CD4-positive, CD25-positive, alpha-beta regulatory T cell (primary cell): ENCODE measurements around the gene ABHD18. TPM values are rescaled to one million over a fixed set of nuclear protein-coding genes. Genes with fewer than 3 reads are reported as not detected.
"Not testable (repeated sequence)": the region's sequence is repeated elsewhere in the genome, so short reads cannot be mapped to it uniquely, and the experiment has no call there.

Experiments used
- ATAC-seq, 2 donors: fragments of 150-1000 bp; cut with Tn5 transposase; one replicate each; pipeline ENCODE4 v1.10.0; 2021; ENCODE audit warnings: low read depth in 2 of 2, moderate number of reproducible peaks in 2 of 2, moderate library complexity in 1 of 2
- DNase-seq, 3 donors: peaks; one replicate each; pipeline versions ENCODE4 v3.0.0 to v3.0.0-alpha.2; 2012 to 2022; ENCODE audit warnings: mixed read lengths in 1 of 3
- H3K27ac ChIP-seq: one replicate; pipeline ENCODE4 v1.7.0; 2013; ENCODE audit warnings: mild to moderate bottlenecking, low read length; ENCODE audit not compliant: insufficient read depth, poor library complexity, severe bottlenecking
- H3K27me3 ChIP-seq: one replicate; pipeline ENCODE4 v1.7.0; 2013; ENCODE audit warnings: low read length; ENCODE audit not compliant: control insufficient read depth, insufficient read depth
- H3K36me3 ChIP-seq: one replicate; pipeline ENCODE4 v1.7.0; 2013; ENCODE audit warnings: mild to moderate bottlenecking, low read length, moderate library complexity; ENCODE audit not compliant: control insufficient read depth, insufficient read depth
- H3K4me1 ChIP-seq: 2 replicates; pipeline ENCODE4 v1.7.0; 2013; ENCODE audit warnings: mild to moderate bottlenecking, low read length; ENCODE audit not compliant: insufficient read depth, control insufficient read depth, poor library complexity, severe bottlenecking
- H3K4me3 ChIP-seq: one replicate; pipeline ENCODE4 v1.7.0; 2013; ENCODE audit warnings: low read depth, mild to moderate bottlenecking, low read length, moderate library complexity
- H3K9me3 ChIP-seq, 2 experiments: 1 replicate in 1 of 2; 2 replicates in 1 of 2; pipeline ENCODE4 v1.7.0; 2013; ENCODE audit warnings: low read length in 2 of 2, mild to moderate bottlenecking in 1 of 2, moderate library complexity in 1 of 2; ENCODE audit not compliant: control insufficient read depth in 2 of 2
- H3K27ac Mint-ChIP-seq, 3 donors: one replicate each; pipeline ENCODE4 v1.8.0; 2020 to 2022; ENCODE audit warnings: mild to moderate bottlenecking in 3 of 3, mixed read lengths in 3 of 3, moderate library complexity in 2 of 3
- H3K27me3 Mint-ChIP-seq: one replicate; pipeline ENCODE4 v1.8.0; 2022; ENCODE audit warnings: mild to moderate bottlenecking, mixed read lengths
- H3K36me3 Mint-ChIP-seq: one replicate; pipeline ENCODE4 v1.8.0; 2020; ENCODE audit warnings: mixed read lengths
- H3K4me1 Mint-ChIP-seq, 4 donors: one replicate each; pipeline ENCODE4 v1.8.0; 2020 to 2022; ENCODE audit warnings: mixed read lengths in 4 of 4, mild to moderate bottlenecking in 1 of 4
- H3K4me3 Mint-ChIP-seq, 4 donors: one replicate each; pipeline ENCODE4 v1.8.0; 2020 to 2022; ENCODE audit warnings: mild to moderate bottlenecking in 4 of 4, mixed read lengths in 4 of 4, moderate library complexity in 3 of 4
- H3K9me3 Mint-ChIP-seq, 7 donors: one replicate each; pipeline ENCODE4 v1.8.0; 2020 to 2022; ENCODE audit warnings: mixed read lengths in 7 of 7, mild to moderate bottlenecking in 3 of 7, moderate library complexity in 2 of 7
- polyA plus RNA-seq, 4 donors: library from polyadenylated mRNA; unstranded; fragments of 300-500 nt; fragmentation: Illumina TruSeq; gene quantifications; one replicate each; pipeline ENCODE4 v1.2.3, GENCODE V29; 2021
- total RNA-seq: library from RNA; stranded (reverse); gene quantifications from one replicate; pipeline ENCODE4 v1.2.3, GENCODE V29; 2022

ABHD18 gene
- total and polyA plus RNA-seq, 5 donors from 2014 or later, result 10.9 to 22.7 (median 12.7) TPM

DNA sequence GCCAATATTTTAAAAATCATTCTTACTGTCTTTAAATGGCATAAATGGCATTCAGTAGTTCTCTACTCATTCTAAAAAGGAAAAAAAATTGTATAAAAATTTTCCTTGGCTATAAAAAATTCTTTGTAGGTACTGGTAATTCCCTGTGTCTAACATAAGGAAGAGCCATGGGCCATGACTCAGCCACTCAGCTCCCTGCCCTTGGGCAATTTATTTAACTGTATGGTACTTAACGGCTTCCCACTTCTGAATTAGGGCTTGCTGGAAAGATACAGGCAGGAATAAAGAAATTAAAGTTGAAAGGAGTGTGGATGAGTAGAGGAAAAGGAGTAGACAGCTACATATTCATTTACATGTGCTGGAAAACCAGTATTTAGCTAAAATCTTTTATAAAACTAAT is 30.6 kb downstream of the ABHD18 start:
- no peaks in the 10 kb centered on the region for H3K4me1 ChIP-seq
- H3K9me3 Mint-ChIP-seq, result peaks cover 0 to 11% (median 1%) of the 10 kb centered on the region in 7 donors
- H3K27ac ChIP-seq, result no peak overlapping the region
- no peak overlapping the region for H3K4me3 ChIP-seq
- peaks cover 14 to 23% (median 20%) of the 10 kb centered on the region in 4 donors for H3K4me1 Mint-ChIP-seq
- H3K4me3 Mint-ChIP-seq, result no peak overlapping the region
- H3K36me3 ChIP-seq, result peaks cover 26% of the 10 kb centered on the region
- ATAC-seq (no peak), DNase-seq (no peak)
- no peaks in the 10 kb centered on the region for H3K27me3 ChIP-seq
- peak overlapping the region in 1 of 3 donors; percentile 71 for H3K27ac Mint-ChIP-seq
- H3K9me3 ChIP-seq, result peaks cover 0 to 6% of the 10 kb centered on the region in 2 experiments
- peaks cover 44% of the 10 kb centered on the region for H3K36me3 Mint-ChIP-seq
- no peaks in the 10 kb centered on the region for H3K27me3 Mint-ChIP-seq

DNA sequence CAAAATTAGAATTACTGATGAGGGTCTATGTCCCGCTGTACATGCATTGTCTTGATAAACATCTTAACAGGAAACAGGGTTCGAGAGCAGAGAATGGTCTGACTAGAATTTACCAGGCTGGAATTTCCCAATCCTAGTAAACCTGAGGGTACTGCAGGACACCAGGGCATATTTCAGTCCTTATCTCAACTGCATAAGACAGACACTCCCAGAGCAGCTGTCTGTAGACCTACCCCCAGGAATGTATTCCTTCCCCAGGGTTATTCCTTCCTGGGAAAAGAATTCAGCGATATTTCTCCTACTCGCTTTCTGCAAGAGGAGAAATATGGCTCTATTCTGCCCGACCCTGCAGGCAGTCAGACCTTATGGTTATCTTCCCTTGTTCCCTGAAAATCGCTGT is 31.3 kb downstream of the ABHD18 start:
- not testable (repeated sequence) for H3K27ac Mint-ChIP-seq, H3K4me3 ChIP-seq, H3K4me3 Mint-ChIP-seq, ATAC-seq, H3K9me3 ChIP-seq, H3K27me3 Mint-ChIP-seq, H3K27me3 ChIP-seq, DNase-seq, H3K27ac ChIP-seq, H3K4me1 ChIP-seq
- Mint-ChIP-seq H3K9me3 (peaks cover 0 to 11% (median 1%) of the 10 kb centered on the region in 7 donors), H3K4me1 (peaks cover 14 to 31% (median 27%) of the 10 kb centered on the region in 4 donors), H3K36me3 (peaks cover 48% of the 10 kb centered on the region)
- peaks cover 25% of the 10 kb centered on the region for H3K36me3 ChIP-seq

DNA sequence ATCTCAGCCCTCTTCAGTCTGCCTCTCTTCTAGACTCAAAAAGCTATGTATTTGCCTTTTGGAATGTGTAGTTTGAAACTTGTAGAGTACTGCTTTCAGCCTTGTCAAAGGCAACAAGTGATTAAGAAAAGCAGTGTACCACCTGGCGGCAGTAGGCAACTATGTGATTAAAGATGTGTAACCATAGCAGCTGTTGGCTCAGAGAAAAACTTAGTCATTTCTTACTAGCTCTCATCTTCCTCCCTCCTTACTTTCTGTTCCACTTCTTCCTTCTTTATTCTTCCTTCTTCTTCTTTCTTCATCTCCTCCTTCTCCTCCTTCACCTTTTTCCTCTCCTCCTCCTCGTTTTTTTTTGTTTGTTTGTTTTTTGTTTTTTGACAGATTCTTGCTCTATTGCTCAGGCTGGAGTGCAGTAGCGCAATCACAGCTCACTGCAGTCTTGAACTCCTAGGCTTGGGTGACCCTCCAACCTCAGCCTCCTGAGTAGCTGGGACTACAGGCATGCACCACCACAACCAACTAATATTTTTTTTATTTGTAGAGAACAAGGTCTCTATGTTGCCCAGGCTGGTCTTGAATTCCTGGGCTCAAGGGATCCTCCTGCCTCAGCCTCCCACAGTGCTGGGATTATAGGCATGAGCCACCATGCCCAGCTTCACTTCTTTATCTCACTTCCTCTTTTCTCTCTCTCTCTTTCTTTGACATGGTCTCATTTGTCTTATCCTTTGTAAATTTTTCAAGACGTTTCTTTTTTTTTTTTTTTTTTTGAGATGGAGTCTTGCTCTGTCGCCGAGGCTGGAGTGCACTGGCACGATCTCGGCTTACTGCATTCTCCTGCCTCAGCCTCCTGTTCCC is 32.6 kb downstream of the ABHD18 start:
- H3K9me3 ChIP-seq, result peaks cover 0 to 6% of the 10 kb centered on the region in 2 experiments
- ATAC-seq, result peak; percentile 52 to 56
- peaks cover 14 to 31% (median 27%) of the 10 kb centered on the region in 4 donors for H3K4me1 Mint-ChIP-seq
- DNase-seq, result peak in 2 of 3 donors; percentile 13 to 61
- no peak overlapping the region for H3K4me3 Mint-ChIP-seq
- no peak overlapping the region for H3K4me3 ChIP-seq
- H3K36me3 Mint-ChIP-seq, result peaks cover 44% of the 10 kb centered on the region
- H3K27ac Mint-ChIP-seq, result peak overlapping the region in 1 of 3 donors; percentile 78
- H3K27me3 ChIP-seq, result no peaks in the 10 kb centered on the region
- H3K9me3 Mint-ChIP-seq, result peaks cover 0 to 11% (median 1%) of the 10 kb centered on the region in 7 donors
- no peak overlapping the region for H3K27ac ChIP-seq
- H3K4me1 ChIP-seq, result no peaks in the 10 kb centered on the region
- peaks cover 23% of the 10 kb centered on the region for H3K36me3 ChIP-seq
- no peaks in the 10 kb centered on the region for H3K27me3 Mint-ChIP-seq

DNA sequence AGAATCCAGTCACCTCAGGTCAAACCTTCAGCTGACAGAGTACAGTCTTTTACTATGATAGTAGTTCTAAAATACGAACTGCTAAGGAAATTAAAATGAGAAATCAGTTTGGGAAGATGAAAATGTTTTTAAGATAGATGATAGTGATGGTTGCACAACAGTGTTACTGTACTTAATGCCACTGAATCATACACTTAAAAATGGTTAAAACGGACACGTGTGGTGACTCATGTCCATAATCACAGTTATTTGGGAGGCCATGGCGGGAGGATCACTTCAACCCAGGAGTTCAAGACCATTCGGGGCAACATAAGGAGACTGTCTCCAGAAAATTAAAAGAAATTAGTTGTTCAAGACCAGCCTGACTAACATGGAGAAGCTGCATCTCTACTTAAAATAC is 41.4 kb downstream of the ABHD18 start:
- no peak for ATAC-seq
- Histone ChIP-seq H3K27me3 (no peaks in the 10 kb centered on the region), H3K9me3 (no peaks in the 10 kb centered on the region), H3K4me1 (no peaks in the 10 kb centered on the region), H3K36me3 (peaks cover 12% of the 10 kb centered on the region), H3K27ac (no peak overlapping the region), H3K4me3 (no peak overlapping the region)
- Mint-ChIP-seq H3K9me3 (no peaks in the 10 kb centered on the region), H3K36me3 (peaks cover 20% of the 10 kb centered on the region), H3K27ac (no peak overlapping the region), H3K4me1 (peaks cover 3 to 13% (median 7%) of the 10 kb centered on the region in 4 donors), H3K27me3 (no peaks in the 10 kb centered on the region), H3K4me3 (no peak overlapping the region)
- no peak for DNase-seq

DNA sequence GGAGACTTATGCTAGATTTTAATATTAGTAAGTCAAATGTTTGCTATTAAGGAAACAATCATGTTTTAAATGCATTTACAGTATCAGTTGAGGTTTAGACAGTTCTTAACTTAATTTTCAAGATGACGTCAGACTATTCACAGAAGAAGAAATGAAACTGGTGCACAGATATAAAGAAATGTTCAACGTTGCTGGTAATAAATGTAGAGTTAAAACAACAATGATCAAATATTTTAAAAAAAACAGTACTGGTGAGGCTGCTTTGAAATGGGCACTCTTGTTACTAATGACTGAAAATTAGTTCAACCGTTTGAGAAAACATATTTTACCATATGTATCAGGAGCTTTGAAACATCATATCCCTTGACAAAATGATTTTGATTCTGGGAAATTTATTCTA is 44.2 kb downstream of the ABHD18 start:
- H3K4me3 ChIP-seq, result no peak overlapping the region
- no peaks in the 10 kb centered on the region for H3K27me3 Mint-ChIP-seq
- peaks cover 18% of the 10 kb centered on the region for H3K36me3 ChIP-seq
- no peaks in the 10 kb centered on the region for H3K9me3 Mint-ChIP-seq
- H3K4me1 Mint-ChIP-seq, result peaks cover 0 to 18% (median 5%) of the 10 kb centered on the region in 4 donors
- no peak for DNase-seq
- no peak overlapping the region for H3K27ac ChIP-seq
- H3K4me1 ChIP-seq, result no peaks in the 10 kb centered on the region
- peaks cover 26% of the 10 kb centered on the region for H3K36me3 Mint-ChIP-seq
- no peaks in the 10 kb centered on the region for H3K9me3 ChIP-seq
- ATAC-seq, result no peak
- H3K27me3 ChIP-seq, result no peaks in the 10 kb centered on the region
- H3K4me3 Mint-ChIP-seq, result no peak overlapping the region
- H3K27ac Mint-ChIP-seq, result no peak overlapping the region

DNA sequence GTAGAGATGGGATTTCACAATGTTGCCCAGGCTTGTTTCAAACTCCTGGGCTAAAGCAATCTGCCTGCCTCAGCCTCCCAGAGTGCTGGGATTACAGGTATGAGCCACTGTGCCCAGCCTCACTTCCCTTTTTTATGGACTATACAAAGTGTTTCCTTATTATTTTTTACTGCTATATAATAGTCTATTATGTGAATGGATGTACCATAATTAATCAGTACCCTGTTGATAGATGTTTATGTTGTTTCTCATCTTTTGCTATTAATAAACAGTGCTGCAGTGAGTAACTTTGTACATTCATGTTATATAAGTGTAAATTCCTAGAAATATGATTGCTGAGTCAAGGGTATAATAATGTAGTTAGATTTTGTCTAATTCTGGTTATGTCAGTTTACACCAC is 60.1 kb downstream of the ABHD18 start:
- no peak for ATAC-seq
- Mint-ChIP-seq H3K4me1 (peaks cover 0 to 11% (median 1%) of the 10 kb centered on the region in 4 donors), H3K27ac (no peak overlapping the region), H3K27me3 (peaks cover 4% of the 10 kb centered on the region), H3K9me3 (peaks cover 0 to 1% (median 0%) of the 10 kb centered on the region in 7 donors), H3K36me3 (peaks cover 44% of the 10 kb centered on the region), H3K4me3 (no peak overlapping the region)
- no peak overlapping the region for H3K27ac ChIP-seq
- no peaks in the 10 kb centered on the region for H3K27me3 ChIP-seq
- H3K9me3 ChIP-seq, result no peaks in the 10 kb centered on the region
- H3K36me3 ChIP-seq, result peaks cover 65% of the 10 kb centered on the region
- DNase-seq, result no peak
- H3K4me1 ChIP-seq, result no peaks in the 10 kb centered on the region
- no peak overlapping the region for H3K4me3 ChIP-seq

DNA sequence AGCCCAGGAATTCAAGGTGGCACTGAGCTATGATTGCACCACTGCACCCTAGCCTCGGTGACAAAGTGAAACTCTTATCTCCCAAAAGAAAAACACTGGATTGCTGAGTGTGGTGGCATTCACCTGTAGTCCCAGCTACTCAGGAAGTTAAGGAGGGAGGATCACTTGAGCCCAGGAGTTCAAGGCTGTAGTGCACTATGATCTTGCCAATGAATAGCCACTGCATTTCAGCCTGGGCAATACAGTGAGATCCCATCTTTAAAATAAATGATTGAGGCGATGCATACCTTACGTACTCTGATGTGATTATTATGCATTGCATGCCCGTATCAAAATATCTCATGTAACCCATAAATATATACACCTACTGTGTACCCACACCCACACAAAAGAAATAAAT is 64.7 kb downstream of the ABHD18 start:
- H3K4me1 Mint-ChIP-seq, result peaks cover 0 to 16% (median 1%) of the 10 kb centered on the region in 4 donors
- H3K36me3 Mint-ChIP-seq, result peaks cover 34% of the 10 kb centered on the region
- H3K9me3 Mint-ChIP-seq, result no peaks in the 10 kb centered on the region
- no peaks in the 10 kb centered on the region for H3K9me3 ChIP-seq
- no peak overlapping the region for H3K4me3 ChIP-seq
- no peak overlapping the region for H3K27ac ChIP-seq
- H3K36me3 ChIP-seq, result peaks cover 39% of the 10 kb centered on the region
- ATAC-seq, result no peak
- H3K27ac Mint-ChIP-seq, result no peak overlapping the region
- H3K27me3 Mint-ChIP-seq, result peaks cover 4% of the 10 kb centered on the region
- H3K4me1 ChIP-seq, result no peaks in the 10 kb centered on the region
- H3K27me3 ChIP-seq, result no peaks in the 10 kb centered on the region
- DNase-seq, result no peak
- no peak overlapping the region for H3K4me3 Mint-ChIP-seq
